Measurements from ENCODE around the gene PLOD2. TPM values are rescaled to one million over a fixed set of nuclear protein-coding genes. Genes with fewer than 3 reads are reported as not detected.

PLOD2 gene
- total RNA-seq, 1 donor from 2014 or later = 208 TPM

GRCh38 chr3:146019508-146019907 lies 141.5 kb downstream of the PLOD2 start:
- Mint-ChIP-seq H3K36me3 (ENCODE audit: low read depth) (peaks cover 7% of the 10 kb centered on the region), H3K27ac (ENCODE audit: unreplicated experiment) (no peak overlapping the region), H3K27me3 (ENCODE audit: low read depth) (no peaks in the 10 kb centered on the region), H3K4me3 (ENCODE audit: unreplicated experiment) (no peak overlapping the region), H3K9me3 (ENCODE audit: low read depth) (peaks cover 4% of the 10 kb centered on the region), H3K4me1 (ENCODE audit: low read depth) (peaks cover 11% of the 10 kb centered on the region)
- TF ChIP-seq, protein P1, sequence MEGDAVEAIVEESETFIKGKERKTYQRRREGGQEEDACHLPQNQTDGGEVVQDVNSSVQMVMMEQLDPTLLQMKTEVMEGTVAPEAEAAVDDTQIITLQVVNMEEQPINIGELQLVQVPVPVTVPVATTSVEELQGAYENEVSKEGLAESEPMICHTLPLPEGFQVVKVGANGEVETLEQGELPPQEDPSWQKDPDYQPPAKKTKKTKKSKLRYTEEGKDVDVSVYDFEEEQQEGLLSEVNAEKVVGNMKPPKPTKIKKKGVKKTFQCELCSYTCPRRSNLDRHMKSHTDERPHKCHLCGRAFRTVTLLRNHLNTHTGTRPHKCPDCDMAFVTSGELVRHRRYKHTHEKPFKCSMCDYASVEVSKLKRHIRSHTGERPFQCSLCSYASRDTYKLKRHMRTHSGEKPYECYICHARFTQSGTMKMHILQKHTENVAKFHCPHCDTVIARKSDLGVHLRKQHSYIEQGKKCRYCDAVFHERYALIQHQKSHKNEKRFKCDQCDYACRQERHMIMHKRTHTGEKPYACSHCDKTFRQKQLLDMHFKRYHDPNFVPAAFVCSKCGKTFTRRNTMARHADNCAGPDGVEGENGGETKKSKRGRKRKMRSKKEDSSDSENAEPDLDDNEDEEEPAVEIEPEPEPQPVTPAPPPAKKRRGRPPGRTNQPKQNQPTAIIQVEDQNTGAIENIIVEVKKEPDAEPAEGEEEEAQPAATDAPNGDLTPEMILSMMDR (IDR thresholded peaks at IDR 0.05) = no peak
- no peak for DNase-seq (ENCODE audit: low spot score)

Other genes starting within 250 kb of the PLOD2 start
- gene PLSCR4, start 89.9 kb upstream of the PLOD2 start, total RNA-seq = 17.5 to 29.9 TPM (median 18.9 TPM) in 3 replicates